Thoracic aorta (tissue), 2 donors: ENCODE measurements around the gene ANO9. TPM values are rescaled to one million over a fixed set of nuclear protein-coding genes. Genes with fewer than 3 reads are reported as not detected.

Source experiments
- ATAC-seq: fragments of 150-250 bp; one replicate; pipeline ENCODE4 v1.8.0; 2017; ENCODE audit warnings: low read depth; ENCODE audit not compliant: insufficient number of reproducible peaks, low FRiP score
- DNase-seq: peaks from one replicate; pipeline ENCODE4 v3.0.0-alpha.2; 2020; ENCODE audit warnings: low spot score
- H3K27ac ChIP-seq, 2 donors: fragments of 200-600 bp; sonication (generic); 1 replicate in 1 of 2; 2 replicates in 1 of 2; pipeline ENCODE4 v1.5.1; 2016; ENCODE audit warnings: mild to moderate bottlenecking in 2 of 2, moderate library complexity in 2 of 2
- H3K27me3 ChIP-seq: fragments of 200-600 bp; sonication (generic); replicated peaks from 2 replicates; pipeline ENCODE4 v1.6.0; 2016; ENCODE audit warnings: mild to moderate bottlenecking; ENCODE audit not compliant: insufficient read depth
- H3K36me3 ChIP-seq: fragments of 200-600 bp; sonication (generic); one replicate; pipeline ENCODE4 v1.5.1; 2016
- H3K4me1 ChIP-seq, 2 donors: fragments of 200-600 bp; sonication (generic); 1 replicate in 1 of 2; 2 replicates in 1 of 2; pipeline versions ENCODE4 v1.5.1 to v1.6.0; 2016; ENCODE audit warnings: low read depth in 2 of 2, mild to moderate bottlenecking in 1 of 2; ENCODE audit not compliant: control insufficient read depth in 1 of 2
- H3K4me3 ChIP-seq: fragments of 200-600 bp; sonication (generic); 2 replicates; pipeline ENCODE4 v1.5.1; 2016; ENCODE audit warnings: mild to moderate bottlenecking
- H3K9me3 ChIP-seq: fragments of 200-600 bp; sonication (generic); 2 replicates; pipeline ENCODE4 v1.5.1; 2016
- total RNA-seq, 2 donors: library from RNA; depleted of rRNA; stranded (reverse); fragments of >200 nt; gene quantifications; one replicate each; pipeline versions ENCODE4 v1.1.0 to v1.2.3, GENCODE V29; 2016
- TF ChIP-seq, protein P1 (sequence below): fragments of 200-600 bp; sonication (generic); IDR thresholded peaks from one replicate; pipeline ENCODE4 v1.5.1; 2019; ENCODE audit warnings: antibody characterized with exemption

The ANO9 gene
- total RNA-seq, 2 donors from 2014 or later, result 0.68 to 2.7 TPM

GRCh38 chr11:396948-397548 is 44.8 kb downstream of the ANO9 start:
- Histone ChIP-seq H3K27me3 (no peaks in the 10 kb centered on the region), H3K36me3 (no peaks in the 10 kb centered on the region), H3K27ac (no peak overlapping the region), H3K9me3 (no peaks in the 10 kb centered on the region), H3K4me3 (peak overlapping the region; percentile 69), H3K4me1 (peaks cover 0 to 7% of the 10 kb centered on the region in 2 donors)
- TF ChIP-seq, protein P1, sequence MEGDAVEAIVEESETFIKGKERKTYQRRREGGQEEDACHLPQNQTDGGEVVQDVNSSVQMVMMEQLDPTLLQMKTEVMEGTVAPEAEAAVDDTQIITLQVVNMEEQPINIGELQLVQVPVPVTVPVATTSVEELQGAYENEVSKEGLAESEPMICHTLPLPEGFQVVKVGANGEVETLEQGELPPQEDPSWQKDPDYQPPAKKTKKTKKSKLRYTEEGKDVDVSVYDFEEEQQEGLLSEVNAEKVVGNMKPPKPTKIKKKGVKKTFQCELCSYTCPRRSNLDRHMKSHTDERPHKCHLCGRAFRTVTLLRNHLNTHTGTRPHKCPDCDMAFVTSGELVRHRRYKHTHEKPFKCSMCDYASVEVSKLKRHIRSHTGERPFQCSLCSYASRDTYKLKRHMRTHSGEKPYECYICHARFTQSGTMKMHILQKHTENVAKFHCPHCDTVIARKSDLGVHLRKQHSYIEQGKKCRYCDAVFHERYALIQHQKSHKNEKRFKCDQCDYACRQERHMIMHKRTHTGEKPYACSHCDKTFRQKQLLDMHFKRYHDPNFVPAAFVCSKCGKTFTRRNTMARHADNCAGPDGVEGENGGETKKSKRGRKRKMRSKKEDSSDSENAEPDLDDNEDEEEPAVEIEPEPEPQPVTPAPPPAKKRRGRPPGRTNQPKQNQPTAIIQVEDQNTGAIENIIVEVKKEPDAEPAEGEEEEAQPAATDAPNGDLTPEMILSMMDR, result peak; percentile 47
- ATAC-seq, result no peak
- no peak for DNase-seq

DNA sequence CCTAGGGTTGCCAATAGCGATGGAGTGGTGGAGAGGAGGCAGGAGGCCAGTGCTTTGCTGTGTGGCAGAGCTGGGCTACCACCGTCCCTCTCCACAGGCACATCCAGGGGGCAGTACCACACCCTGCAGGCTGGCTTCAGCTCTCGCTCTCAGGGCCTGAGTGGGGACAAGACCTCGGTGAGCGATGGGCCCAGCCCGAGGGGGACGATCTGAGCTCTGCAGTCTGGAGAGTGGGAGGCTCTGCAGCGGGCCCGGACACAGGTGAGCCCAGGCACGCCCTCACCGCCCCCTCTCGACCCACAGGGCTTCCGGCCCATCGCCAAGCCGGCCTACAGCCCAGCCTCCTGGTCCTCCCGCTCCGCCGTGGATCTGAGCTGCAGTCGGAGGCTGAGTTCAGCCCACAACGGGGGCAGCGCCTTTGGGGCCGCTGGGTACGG is 45.3 kb downstream of the ANO9 start:
- ATAC-seq (no peak), DNase-seq (no peak)
- peaks cover 0 to 7% of the 10 kb centered on the region in 2 donors for H3K4me1 ChIP-seq
- TF ChIP-seq, protein P1, result no peak
- no peaks in the 10 kb centered on the region for H3K27me3 ChIP-seq
- H3K4me3 ChIP-seq, result peak overlapping the region; percentile 69
- H3K9me3 ChIP-seq, result no peaks in the 10 kb centered on the region
- H3K36me3 ChIP-seq, result no peaks in the 10 kb centered on the region
- no peak overlapping the region for H3K27ac ChIP-seq

DNA sequence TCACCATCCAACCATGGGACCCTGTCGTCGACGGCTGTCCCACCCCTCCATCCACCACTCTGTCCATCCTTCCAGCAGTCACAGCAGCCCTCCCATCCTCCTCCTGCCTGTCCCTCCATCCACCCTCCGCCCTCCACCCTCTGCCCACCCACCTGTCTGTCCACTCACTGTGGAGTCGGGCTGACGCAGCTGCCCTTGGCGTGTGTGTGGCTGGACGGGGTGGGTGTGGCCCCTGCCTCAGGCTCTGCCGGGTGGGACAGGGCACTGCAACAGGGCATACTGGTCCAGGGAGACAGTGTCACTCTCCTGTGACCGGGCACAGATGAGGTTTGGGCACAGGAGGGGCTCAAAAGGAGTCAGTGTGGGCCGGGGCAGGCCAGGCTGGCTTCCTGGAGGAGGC is 45.9 kb downstream of the ANO9 start:
- no peak overlapping the region for H3K27ac ChIP-seq
- H3K9me3 ChIP-seq, result no peaks in the 10 kb centered on the region
- H3K4me3 ChIP-seq, result no peak overlapping the region
- ATAC-seq, result no peak
- DNase-seq, result no peak
- H3K4me1 ChIP-seq, result peaks cover 0 to 7% of the 10 kb centered on the region in 2 donors
- H3K27me3 ChIP-seq, result no peaks in the 10 kb centered on the region
- no peaks in the 10 kb centered on the region for H3K36me3 ChIP-seq
- TF ChIP-seq, protein P1, result no peak

DNA sequence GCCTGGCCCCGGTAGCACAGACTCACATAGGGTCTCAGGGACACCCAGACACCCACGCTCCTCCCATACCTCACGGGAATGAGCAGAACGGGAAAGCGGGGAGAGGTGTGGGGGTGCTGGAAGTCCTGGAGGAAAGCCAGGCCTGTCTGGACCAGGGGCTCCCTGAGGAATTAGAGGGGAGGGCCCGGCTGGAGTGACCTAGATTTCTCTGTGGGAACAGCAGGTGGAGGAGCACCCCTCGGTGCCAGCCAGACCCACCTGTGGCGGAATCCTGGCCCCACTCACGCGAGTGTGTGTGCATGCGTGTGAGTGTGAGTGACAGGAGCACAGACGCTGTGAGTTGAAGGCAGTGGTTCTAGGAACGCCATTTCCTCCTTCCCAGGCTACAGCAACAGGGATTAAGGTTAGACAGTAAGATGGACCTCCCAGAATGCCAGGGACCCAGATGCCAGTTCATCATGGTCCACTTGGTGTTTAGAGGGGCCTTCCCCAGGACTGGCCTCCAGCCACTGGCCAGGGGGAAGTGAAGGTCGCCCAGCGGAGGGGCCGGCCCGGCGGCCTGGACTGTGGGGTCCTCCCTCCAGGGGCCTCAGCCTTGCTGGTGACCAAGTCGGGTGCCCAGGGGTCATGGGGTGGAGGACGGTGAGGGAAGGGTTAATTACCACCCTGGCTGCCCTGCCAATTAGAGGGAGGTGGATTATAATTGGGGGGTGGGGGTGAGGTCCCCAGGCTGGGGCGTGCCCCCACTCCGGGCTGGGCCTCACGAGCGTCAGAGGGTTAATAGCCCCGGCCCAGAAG is 46.8 kb downstream of the ANO9 start:
- no peak overlapping the region for H3K27ac ChIP-seq
- no peaks in the 10 kb centered on the region for H3K27me3 ChIP-seq
- no peak overlapping the region for H3K4me3 ChIP-seq
- ATAC-seq, result no peak
- H3K4me1 ChIP-seq, result peaks cover 0 to 7% of the 10 kb centered on the region in 2 donors
- no peaks in the 10 kb centered on the region for H3K36me3 ChIP-seq
- DNase-seq, result no peak
- TF ChIP-seq, protein P1, result no peak
- H3K9me3 ChIP-seq, result no peaks in the 10 kb centered on the region

GRCh38 chr11:394034-394857 is 47.6 kb downstream of the ANO9 start, which contains the start of gene PKP3:
PKP3 (plus strand) TSS chr11:394209; CDS start chr11:394293, 84 bp downstream.
- Histone ChIP-seq H3K36me3 (no peaks in the 10 kb centered on the region), H3K4me3 (no peak within 1 kb of the TSS), H3K27ac (no peak within 1 kb of the TSS), H3K4me1 (peaks cover 0 to 7% of the 10 kb centered on the region in 2 donors), H3K9me3 (no peaks in the 10 kb centered on the region), H3K27me3 (no peaks in the 10 kb centered on the region)
- ATAC-seq (no peak), DNase-seq (no peak)
- TF ChIP-seq, protein P1, result no peak
